Measurements from ENCODE around the gene C3orf33.

The C3orf33 gene

GRCh38 chr3:155739154-155739553, 66.9 kb downstream of the C3orf33 start:
- DNase-seq: no peak

GRCh38 chr3:155738580-155739076, 67.5 kb downstream of the C3orf33 start:
- no peak for DNase-seq

- DNase-seq: no peak
Observed at GRCh38 chr3:155737844-155738460, 68.1 kb downstream of the C3orf33 start.

GRCh38 chr3:155736381-155736780, 69.7 kb downstream of the C3orf33 start:
- no peak for DNase-seq

GRCh38 chr3:155730843-155731242, 75.2 kb downstream of the C3orf33 start:
- DNase-seq: no peak

- DNase-seq: no peak
Observed at GRCh38 chr3:155727836-155728235, 78.2 kb downstream of the C3orf33 start.

GRCh38 chr3:155714295-155714718, 91.8 kb downstream of the C3orf33 start:
- DNase-seq: no peak
